Rectal smooth muscle tissue (tissue), 1 donor: ENCODE results near the gene PLAC9.

Source experiments
- H3K27ac ChIP-seq: one replicate; pipeline ENCODE4 v1.7.0; 2013; ENCODE audit warnings: low read depth, low read length, inconsistent platforms
- H3K27me3 ChIP-seq: one replicate; pipeline ENCODE4 v1.7.0; 2013; ENCODE audit warnings: low read length; ENCODE audit not compliant: control insufficient read depth, insufficient read depth
- H3K36me3 ChIP-seq: one replicate; pipeline ENCODE4 v1.7.0; 2013; ENCODE audit warnings: low read length; ENCODE audit not compliant: control insufficient read depth, insufficient read depth
- H3K4me1 ChIP-seq: one replicate; pipeline ENCODE4 v1.7.0; 2013; ENCODE audit warnings: low read length; ENCODE audit not compliant: control insufficient read depth, insufficient read depth
- H3K4me3 ChIP-seq: one replicate; pipeline ENCODE4 v1.7.0; 2013; ENCODE audit warnings: low read length
- H3K9ac ChIP-seq: one replicate; pipeline ENCODE4 v1.7.0; 2013; ENCODE audit warnings: low read length

PLAC9 gene

DNA sequence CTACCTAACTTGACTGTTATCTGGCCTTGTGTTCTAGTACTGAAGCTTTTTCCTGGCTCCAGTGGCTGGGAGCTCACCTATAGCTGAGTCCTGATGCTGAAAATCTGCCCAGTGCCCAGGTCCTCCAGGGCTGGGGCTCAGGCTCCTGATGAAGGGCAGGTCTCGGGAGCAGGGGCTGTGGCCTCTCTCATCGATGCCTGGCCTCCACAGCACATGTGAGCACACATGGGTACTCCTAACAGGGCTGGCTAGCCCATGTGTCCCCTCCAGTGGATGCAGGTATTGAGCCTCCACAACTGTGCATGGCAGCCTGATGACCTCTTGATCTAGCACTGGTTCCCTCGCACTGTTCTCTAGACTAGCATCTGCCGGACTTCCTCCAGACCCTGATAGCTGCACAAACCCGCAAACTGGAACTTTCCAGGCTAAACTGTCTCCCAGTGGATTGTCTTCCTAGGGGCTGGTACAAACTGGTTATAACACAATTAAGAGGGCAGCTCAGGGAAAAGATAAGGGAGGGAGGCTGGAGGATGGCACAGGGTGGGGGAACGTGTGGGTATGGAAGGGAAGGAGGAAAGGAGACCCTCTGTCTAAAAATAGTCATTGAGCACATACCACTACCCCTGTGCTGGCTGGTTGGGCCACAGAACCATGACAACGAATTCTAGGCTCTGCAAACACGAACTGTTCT lies 35.1 kb downstream of the PLAC9 start:
- Histone ChIP-seq H3K36me3 (peaks cover 41% of the 10 kb centered on the region), H3K27ac (peak overlapping the region; percentile 35), H3K27me3 (no peaks in the 10 kb centered on the region), H3K4me1 (no peaks in the 10 kb centered on the region), H3K9ac (no peak overlapping the region), H3K4me3 (no peak overlapping the region)

- Histone ChIP-seq H3K27ac (no peak overlapping the region), H3K27me3 (no peaks in the 10 kb centered on the region), H3K36me3 (peaks cover 38% of the 10 kb centered on the region), H3K4me3 (no peak overlapping the region), H3K4me1 (peaks cover 2% of the 10 kb centered on the region), H3K9ac (no peak overlapping the region)
Measured at GRCh38 chr10:80168162-80168511, 35.6 kb downstream of the PLAC9 start.

- peaks cover 40% of the 10 kb centered on the region for H3K36me3 ChIP-seq
- H3K27ac ChIP-seq: no peak overlapping the region
- no peak overlapping the region for H3K4me3 ChIP-seq
- H3K27me3 ChIP-seq: no peaks in the 10 kb centered on the region
- no peak overlapping the region for H3K9ac ChIP-seq
- H3K4me1 ChIP-seq: peaks cover 5% of the 10 kb centered on the region
Measured at GRCh38 chr10:80168679-80169380, 36.3 kb downstream of the PLAC9 start.

DNA sequence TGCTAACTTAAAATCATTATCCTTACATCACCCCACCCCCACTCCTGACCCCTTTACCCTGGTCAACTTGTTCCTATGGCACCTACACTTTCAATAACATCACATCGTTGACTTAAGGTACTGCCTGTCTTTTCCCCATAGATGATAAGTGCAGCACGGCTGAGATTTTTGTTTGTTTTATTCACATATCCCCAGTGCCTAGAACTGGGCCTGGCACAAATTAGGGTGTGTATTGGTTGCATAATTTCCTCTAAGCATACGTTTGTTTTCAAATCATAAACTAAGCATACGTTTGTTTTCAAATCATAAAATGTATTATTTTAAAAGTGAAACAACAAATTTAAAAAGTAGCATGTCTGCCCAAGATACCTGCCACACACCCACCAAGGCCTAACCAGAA lies 37.5 kb downstream of the PLAC9 start:
- Histone ChIP-seq H3K4me3 (no peak overlapping the region), H3K27ac (no peak overlapping the region), H3K4me1 (peaks cover 5% of the 10 kb centered on the region), H3K27me3 (no peaks in the 10 kb centered on the region), H3K9ac (no peak overlapping the region), H3K36me3 (peaks cover 29% of the 10 kb centered on the region)

DNA sequence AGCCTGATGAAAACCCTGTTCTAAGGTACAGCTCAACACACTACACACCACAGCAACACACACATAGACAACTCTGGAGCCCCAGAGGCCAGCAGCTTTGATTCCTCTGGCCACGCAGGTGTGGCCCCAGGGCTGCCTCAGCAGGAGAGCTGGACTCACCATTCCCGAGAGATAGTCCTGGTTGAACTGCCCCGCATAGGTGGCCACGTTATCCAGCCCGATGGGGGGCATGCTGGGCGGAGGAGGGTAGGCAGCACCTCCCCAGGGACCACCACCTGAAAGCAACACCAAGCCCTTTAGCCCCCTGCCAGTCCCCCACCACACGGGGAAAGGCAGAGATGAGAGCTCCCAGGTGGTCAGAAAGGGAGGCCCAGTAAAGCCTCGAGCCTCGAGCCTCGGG lies 38.1 kb downstream of the PLAC9 start:
- H3K9ac ChIP-seq: no peak overlapping the region
- H3K27me3 ChIP-seq: no peaks in the 10 kb centered on the region
- H3K4me1 ChIP-seq: peaks cover 5% of the 10 kb centered on the region
- no peak overlapping the region for H3K27ac ChIP-seq
- no peak overlapping the region for H3K4me3 ChIP-seq
- peaks cover 27% of the 10 kb centered on the region for H3K36me3 ChIP-seq

GRCh38 chr10:80171248-80171660 lies 38.7 kb downstream of the PLAC9 start:
- Histone ChIP-seq H3K36me3 (peaks cover 27% of the 10 kb centered on the region), H3K9ac (no peak overlapping the region), H3K4me3 (no peak overlapping the region), H3K4me1 (peaks cover 5% of the 10 kb centered on the region), H3K27me3 (no peaks in the 10 kb centered on the region), H3K27ac (no peak overlapping the region)

GRCh38 chr10:80172896-80173295 lies 40.4 kb downstream of the PLAC9 start:
- no peak overlapping the region for H3K4me3 ChIP-seq
- H3K4me1 ChIP-seq: peaks cover 5% of the 10 kb centered on the region
- H3K27ac ChIP-seq: no peak overlapping the region
- peaks cover 16% of the 10 kb centered on the region for H3K36me3 ChIP-seq
- no peaks in the 10 kb centered on the region for H3K27me3 ChIP-seq
- no peak overlapping the region for H3K9ac ChIP-seq

GRCh38 chr10:80173466-80173865 lies 40.9 kb downstream of the PLAC9 start:
- Histone ChIP-seq H3K4me3 (no peak overlapping the region), H3K36me3 (peaks cover 16% of the 10 kb centered on the region), H3K4me1 (peaks cover 5% of the 10 kb centered on the region), H3K27ac (no peak overlapping the region), H3K9ac (no peak overlapping the region), H3K27me3 (no peaks in the 10 kb centered on the region)

DNA sequence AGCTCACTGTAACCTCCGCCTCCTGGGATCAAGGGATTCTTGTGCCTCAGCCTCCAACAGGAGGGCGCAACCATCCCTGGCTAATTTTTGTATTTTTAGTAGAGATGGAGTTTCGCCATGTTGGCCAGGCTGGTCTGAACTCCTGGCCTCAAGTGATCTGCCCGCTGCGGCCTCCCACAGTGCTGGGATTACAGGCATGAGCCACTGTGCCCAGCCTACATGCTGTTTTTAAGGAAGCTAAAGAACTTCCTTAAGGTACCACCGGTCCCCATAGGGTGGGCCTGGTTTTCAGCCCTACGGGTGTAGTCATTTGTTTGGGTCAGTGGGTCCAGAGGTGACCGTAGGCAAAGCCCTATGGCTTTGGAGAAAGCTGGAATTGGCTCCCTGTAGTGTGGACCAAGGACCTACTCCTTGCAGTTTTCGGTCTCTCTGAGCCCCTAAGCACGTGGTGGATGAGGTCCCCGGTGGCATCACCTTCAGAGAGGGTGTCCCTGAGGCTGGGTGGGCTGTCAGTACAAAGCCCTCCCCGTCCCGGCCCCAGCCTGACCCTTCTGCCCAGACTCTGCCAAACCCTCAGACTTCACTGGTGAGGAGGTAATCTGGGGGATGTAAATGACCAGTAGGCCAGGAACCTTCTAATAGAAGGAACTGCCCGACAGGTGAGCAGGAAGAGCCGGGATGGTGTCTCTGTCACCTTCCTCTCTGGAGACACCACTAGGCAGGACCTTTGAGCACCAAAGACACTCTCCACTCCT lies 42.3 kb downstream of the PLAC9 start:
- Histone ChIP-seq H3K27me3 (no peaks in the 10 kb centered on the region), H3K4me3 (no peak overlapping the region), H3K27ac (no peak overlapping the region), H3K4me1 (peaks cover 5% of the 10 kb centered on the region), H3K36me3 (peaks cover 18% of the 10 kb centered on the region), H3K9ac (no peak overlapping the region)

GRCh38 chr10:80176526-80176925 lies 44.0 kb downstream of the PLAC9 start:
- H3K36me3 ChIP-seq: peaks cover 16% of the 10 kb centered on the region
- no peaks in the 10 kb centered on the region for H3K27me3 ChIP-seq
- H3K9ac ChIP-seq: no peak overlapping the region
- peaks cover 5% of the 10 kb centered on the region for H3K4me1 ChIP-seq
- no peak overlapping the region for H3K4me3 ChIP-seq
- no peak overlapping the region for H3K27ac ChIP-seq

DNA sequence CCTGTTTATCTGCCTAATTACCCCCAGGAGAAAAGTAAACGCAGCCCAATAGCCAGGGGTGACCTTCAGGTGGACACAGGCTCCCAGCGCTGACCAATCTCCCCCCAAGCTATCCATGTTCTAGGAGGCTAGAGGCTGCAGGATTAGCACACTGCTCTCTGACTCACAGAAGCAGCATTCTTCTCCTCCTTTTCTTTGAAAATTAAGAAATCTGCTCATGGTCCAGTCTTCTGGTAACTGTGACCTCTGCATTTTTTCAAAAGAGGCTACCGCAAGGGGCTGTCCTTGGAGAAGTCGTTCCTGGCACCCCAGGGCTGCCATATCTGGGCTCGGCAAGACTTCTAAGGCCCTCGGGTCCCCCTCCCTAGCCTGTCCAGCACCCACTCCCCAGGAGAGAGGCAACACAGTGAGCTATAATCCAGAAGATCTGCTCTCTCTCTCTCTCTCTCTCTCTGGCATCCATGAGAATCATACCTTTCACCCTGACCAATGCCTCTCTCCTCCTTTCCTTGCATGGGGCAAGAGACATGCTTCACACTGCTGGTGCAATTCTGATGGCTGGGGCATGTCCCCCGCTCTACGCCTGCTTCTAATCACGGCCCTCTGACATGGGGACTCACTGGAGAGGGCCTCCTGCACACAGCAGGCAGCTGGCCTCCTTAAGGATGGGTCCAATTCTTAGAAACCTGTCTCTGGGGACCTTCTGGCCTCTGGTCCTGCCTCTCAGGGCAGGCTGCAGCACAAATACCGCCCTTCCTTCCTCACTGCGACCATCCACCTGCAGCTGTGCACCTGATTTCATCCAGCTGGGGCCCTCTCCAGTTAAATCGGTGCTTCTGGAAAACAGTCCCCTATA lies 45.5 kb downstream of the PLAC9 start:
- Histone ChIP-seq H3K4me1 (peaks cover 4% of the 10 kb centered on the region), H3K27ac (no peak overlapping the region), H3K27me3 (no peaks in the 10 kb centered on the region), H3K4me3 (no peak overlapping the region), H3K36me3 (peaks cover 11% of the 10 kb centered on the region), H3K9ac (no peak overlapping the region)

GRCh38 chr10:80182986-80183385 lies 50.5 kb downstream of the PLAC9 start:
- Histone ChIP-seq H3K9ac (no peak overlapping the region), H3K36me3 (peaks cover 6% of the 10 kb centered on the region), H3K4me3 (no peak overlapping the region), H3K4me1 (peaks cover 4% of the 10 kb centered on the region), H3K27ac (no peak overlapping the region), H3K27me3 (no peaks in the 10 kb centered on the region)
